NCI-H146 (cell line): ENCODE measurements around the gene PGS1.

Source experiments
- DNase-seq: peaks from one replicate; lab custom pipeline; 2025; lab: John Stamatoyannopoulos, UW

PGS1 gene

DNA sequence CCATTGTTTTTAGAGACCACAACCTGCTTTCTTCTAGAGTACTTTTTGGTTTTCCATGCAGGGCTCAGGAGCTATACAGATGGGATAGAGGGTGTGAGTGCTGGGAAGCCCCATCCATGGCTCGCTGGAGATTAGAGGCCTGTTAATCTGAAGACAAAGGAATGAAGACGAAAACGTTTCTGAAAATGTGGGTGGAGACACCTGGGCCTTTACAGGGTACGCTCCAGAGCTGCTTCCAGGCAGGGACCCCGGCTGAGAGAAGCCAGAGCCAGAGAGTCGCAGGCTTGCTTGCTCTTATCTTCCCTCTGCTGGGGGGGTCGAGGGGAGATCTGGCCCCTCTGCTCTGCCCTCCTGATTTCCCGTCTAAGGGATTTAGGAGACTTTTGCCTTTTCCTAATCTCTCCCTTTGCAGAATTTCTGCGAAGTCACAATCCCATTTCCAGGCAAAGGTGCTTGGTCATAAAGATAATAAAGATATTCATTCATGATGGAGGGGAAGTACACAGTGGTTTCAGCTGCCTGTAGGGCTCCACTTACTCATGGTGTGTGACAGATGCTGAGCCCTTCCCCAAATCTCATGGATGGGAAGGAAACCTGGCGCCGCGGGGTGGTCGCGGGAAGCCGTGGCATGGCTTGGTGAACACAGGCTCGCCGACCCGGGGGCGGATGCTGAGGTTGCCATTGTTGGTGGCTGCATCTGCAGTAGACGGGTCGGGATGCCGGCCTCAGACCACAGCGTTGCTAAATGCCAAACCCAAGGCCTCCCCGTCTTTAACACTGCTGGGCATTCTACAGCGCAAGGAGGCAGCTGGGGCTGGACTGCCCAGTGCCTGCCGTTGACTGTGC is 13.8 kb upstream of the PGS1 start:
- no peak for DNase-seq

DNA sequence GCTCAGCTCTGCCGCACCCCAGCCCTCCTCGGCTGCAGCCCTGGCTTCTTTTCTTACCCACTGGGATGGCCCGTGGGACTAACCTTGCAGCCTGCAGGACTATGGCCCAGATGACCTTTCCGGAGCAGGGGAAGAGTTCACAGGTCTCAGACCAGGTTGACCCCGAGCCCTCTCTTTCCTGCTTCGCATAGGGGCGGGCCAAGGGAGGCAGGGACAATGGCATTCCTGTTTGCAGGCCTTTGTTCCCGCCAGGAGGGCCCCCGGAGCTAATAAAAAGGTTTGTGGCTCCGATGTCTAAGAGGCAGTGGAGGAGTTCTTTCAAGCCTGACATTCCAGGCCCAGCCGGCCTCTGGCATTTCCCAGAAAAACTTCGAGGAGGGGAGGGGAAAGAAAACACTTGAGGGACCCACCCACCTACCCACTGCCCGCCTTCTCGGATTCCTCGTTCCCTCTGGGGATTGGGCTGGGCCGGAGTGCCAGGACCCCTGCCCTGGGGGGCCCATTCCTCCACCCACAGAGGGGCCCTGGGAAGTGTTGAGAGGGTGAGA is 12.8 kb upstream of the PGS1 start:
- DNase-seq, result no peak

DNA sequence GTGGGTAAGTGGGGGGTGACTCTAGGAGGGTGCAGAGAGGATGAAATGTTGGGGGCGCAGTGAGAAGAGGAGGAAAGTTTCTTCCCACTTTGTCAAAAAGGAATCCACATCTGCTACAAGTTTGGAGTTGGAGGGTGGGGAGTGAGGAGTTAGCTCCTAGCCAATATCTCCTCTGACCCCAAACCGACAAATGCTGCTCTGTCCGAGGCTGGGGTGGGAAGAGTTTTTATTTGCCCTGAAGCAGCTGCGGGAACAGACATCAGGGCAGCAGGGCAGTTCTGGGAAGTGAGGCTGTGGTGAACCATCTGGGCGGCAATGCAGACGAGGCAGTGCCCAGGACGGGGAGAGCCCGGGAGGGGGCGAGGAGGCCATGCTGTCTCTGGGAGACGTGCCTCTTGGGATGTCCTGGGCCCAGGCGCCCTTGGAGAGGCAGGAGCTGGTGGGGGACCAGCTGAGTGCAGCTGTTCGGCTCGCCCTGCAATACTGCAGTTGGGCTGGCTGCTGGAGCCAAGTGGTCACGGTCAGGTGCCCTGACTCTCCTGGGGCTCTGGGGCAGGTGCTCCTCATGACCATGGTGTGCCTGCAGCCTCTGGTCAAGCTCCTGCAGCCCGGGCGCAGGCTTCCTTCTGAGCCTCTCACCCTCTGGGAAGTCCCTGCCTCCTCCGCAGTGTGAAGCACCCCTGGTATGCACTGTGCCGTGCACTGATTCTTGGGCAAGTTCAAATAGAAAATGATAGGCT is 12.2 kb upstream of the PGS1 start:
- DNase-seq, result no peak

DNA sequence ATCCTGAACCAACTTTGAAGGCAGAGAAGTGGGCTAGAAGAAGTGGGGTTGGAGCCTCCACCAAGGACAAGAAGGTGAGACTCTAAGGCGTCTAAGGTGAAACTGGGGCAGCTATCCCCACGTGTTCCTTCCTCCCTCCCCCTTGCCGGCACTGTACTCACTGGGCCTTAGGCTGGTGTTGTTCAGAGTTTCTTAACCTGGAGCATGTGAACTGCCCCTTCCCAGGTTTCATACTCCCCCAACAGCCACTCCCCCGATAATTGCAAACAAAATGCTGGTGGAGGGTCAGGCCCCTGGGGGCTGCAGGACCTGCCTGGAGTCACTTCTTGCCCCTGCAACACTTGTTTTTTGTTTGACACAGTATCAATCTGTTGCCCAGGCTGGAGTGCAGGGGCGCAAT is 11.3 kb upstream of the PGS1 start:
- no peak for DNase-seq

DNA sequence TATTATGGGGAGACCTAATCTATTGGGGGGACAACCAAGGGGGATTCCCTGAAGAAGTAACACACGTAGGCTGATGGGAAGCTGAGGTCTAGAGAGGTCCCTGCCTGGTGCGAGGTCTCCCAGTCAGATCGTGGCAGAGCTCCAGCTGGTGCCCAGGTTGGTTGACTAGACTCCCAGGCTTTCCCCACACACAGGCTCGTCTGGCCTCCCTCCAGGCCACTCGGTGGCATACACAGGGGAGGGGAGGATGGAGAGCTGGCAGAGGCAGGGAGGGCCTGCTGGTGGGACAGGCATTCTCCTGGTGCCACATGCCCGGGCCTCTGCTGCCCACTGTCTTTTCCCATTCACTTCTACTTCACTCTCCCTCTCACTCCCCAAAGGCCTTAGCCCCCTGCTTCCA is 10.1 kb upstream of the PGS1 start:
- DNase-seq, result no peak

DNA sequence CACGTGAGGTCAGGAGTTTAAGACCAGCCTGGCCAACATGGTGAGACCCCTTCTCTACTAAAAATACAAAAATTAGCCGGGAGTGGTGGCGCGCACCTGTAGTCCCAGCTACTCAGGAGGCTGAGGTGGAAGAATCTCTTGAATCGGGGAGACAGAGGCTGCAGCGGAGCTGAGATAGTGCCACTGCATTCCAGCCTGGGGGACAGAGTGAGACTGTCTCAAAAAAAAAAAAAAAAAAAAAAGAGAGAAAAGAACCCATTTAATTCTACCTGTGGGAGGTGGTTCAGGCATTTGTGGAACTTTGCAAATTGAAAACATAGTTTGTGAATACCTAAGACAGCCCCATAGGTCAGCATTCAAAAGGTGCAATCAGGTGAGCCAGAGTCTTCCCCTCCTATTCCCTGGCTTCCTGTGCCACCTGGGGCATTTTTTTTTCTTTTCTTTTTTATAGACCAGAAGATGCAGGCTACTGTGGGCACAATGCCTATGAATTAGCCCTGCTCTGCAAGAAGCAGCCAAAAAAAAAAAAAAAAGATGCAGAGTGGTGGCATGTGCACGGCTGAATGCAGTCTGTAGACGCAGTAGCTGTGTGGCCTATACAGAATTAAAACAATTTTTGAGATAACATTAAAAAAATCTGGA is 9.5 kb upstream of the PGS1 start:
- DNase-seq, result no peak

DNA sequence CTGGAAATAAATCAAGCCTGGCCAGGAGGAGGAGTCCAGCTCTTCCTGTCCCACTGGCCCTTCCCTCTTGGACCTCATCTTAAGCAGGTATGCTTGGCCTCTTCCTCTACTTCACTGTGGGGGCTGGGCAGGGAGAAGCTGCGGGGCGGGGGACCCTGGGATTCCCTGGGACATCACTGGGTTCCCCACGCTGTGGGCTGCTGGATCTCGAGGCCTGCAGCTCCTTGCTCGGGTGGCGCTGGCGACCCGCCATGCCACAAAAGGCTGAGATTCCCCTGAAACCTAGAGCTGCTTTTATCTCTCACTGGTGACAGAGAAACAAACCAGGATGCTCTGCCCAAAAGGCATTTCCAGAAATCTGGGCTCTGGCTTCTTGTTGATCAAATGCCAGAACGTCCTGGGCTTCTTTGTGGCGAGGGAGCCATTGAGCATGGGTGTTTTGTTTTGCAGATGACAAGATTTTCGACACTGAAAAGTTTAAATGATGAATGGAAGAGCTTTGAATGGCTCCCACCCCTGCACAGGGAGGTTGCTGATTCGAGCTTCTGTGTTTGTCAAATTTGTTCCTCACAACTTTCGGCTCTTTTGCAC is 8.6 kb upstream of the PGS1 start:
- no peak for DNase-seq

DNA sequence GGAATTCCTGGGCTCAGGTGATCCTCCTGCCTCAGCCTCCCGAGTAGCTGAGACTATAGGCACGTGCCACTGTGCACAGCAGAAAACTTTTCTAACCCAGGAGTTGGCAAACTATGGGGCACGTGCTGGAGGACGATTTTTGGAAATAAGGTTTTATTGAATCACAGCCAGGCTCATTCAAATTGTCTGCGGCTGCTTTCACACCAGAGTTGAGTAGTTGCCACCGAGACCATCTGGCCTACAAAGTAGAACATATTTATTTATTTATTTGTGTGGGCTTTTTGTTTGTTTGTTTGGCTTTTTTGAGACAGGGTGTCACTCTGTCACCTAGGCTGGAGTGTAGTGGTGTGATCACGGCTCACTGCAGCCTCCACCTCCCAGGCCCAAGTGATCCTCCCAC is 7.4 kb upstream of the PGS1 start:
- DNase-seq, result no peak

DNA sequence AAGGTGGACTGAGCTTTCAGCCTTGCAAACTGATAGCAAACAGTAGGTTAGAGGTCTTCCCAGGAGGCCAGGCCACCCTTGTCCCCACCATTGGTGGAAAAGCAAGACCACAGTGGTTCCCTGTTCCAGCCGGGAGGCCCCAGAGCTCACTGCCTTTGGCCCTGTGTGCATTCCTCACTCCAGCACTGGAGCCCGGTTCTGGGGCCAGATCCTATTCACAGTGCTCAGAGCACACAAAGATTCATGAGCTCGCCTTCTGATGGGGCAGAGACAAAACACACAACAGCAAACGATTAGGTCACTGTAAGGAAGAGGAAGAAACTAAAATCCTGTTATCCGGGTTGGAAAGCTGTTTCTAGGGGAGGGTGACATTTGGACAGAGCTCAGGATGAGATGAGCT is 5.6 kb upstream of the PGS1 start:
- DNase-seq, result no peak

DNA sequence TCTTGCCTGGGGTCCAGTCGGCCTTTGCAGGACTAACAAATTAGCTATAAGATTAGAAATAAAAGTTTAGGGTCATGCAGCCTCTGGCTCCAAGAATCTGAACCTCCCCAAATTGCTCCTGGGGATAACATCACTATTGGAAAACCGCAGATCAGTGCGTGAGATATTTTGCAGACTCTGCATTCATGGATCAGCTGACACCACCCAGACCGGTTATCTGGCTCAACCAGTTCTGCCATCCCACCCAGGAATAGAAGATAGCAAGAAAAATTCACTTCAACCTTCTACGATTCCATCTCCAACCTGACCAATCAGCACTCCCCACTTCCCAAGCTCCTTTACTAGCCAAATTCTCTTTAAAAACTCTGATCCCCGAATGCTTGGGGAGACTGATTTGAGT is 4.3 kb upstream of the PGS1 start:
- DNase-seq, result no peak

DNA sequence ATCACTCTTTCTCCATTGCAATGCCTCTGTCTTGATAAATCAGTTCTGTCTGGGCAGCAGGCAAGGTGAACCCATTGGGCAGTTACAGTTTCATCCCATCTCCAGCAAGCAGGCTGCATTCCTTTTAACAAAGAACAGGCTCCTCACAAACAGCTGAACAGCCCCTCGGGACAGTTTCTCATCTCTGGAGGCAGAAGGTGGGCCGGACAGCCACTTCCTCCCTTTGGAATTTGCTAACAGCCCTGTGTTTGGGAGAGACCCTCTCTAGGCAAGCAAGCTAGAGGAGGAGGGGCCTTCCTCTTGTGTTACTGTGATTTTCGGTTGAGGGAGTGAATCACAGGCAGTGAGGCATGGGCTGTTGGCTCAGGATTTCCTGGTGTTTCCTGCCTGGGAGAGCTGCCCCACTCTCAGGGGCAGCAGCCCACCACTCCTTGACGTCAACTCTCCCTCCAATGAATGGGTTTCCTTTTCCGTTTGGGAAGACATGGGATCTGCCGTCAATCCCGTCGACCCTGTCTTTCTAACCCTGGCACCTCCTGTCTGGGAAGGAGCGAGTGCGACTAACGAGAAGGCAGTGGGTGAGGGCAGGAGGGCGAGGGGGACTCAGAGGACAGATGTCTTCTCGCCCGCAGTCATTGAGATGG is 3.7 kb upstream of the PGS1 start:
- no peak for DNase-seq

DNA sequence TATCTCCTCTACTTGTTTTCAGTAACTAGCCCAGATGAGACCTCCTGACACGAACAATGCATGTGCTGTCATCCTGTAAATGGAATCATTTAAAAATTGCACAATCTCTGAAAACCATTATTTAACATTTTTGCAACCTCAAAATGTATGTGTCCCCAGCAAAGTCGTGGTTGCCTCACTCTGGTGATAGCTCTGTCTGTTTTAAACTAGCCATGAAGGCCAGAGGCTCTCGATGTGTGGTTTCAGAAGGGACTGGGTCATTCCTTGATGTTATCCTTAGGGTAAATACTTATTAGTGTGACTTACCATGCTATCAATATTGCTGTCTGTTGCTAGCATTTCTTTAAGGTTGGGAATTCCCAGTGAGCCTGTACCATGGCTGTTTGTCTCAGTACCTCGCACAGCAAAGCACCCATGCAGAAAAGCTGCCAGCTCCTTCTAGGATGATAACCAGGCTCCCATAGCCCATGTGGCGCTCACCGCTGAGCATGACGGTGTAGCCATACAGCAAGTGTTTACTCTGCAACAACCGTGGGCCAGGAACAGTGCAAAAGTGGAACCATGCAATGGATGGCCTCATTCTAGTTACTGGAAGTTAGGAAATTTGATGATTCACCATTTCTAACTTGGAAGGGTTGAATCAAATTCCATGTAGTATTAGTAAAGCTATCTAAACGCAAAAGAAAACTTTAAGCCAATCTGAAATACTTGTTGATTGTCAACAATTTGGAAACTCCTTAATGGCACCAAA is 2.9 kb upstream of the PGS1 start:
- no peak for DNase-seq

DNA sequence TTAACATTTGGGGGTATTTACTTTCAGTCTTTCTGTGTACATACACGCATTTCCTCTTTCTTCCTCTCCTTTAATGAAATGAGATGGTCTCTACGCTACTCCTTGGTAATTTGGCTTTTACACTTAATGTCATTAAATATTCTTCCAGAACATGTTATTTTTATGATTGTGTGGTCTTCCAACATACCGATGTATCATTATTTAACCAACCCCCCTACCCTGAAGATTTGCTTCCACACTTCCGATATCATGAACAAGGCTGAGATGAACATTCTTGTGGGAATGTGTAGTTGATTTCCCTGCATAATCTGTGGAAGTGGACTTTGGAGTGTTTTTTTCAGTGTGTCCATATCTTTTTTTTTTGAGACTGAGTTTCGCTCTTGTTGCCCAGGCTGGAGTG is 2.3 kb upstream of the PGS1 start:
- no peak for DNase-seq

DNA sequence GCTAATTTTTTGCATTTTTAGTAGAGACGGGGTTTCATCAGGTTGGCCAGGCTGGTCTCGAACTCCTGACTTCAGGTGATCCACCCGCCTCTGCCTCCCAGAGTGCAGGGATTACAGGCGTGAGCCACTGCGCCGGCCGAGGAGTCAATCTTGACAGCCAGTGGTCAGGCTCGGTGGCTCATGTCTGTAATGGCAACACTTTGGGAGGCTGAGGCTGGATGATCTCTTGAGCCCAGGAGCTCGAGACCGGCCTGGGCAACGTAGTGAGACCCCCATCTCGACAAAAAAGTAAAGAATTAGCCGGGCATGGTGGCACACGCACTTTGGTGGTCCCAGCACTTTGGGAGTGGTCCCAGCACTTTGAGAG is 608 bp upstream of the PGS1 start:
- DNase-seq, result no peak

DNA sequence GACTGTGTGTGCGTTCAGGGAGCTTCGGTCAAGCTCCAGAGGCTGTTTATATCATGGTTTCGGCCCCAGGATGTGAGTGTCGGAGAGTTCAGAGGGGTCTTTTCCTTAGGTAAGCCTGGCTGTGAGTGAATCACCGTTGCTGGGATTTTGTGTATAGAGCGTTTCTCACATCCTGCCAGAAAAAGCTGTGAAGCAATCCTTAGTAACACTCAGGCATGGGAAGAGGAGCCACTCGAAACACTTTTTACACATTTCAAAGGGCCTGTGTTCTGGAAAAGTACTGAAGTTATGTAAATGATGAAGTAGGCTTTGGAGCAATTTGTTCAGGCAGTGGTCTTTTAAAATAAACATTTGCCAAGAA is 662 bp downstream of the PGS1 start:
- DNase-seq, result no peak

DNA sequence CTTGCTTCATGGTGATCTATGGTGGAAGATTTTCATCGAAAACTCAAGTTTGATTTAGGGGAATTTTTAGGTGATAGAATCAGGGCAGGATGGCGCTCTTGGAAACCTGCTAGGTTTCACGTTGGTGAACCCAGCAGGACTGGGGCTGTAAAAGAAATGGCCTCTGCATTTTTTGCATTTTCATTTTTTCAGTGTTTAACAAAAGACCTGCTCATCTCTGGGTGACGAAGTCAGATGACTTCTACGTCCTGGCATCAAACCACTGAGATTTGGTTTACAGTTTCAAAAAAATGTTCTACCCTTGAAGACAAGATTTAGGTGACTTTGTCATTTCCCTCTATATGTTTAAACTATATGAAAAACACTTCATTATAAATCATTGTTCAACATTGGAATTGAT is 1.9 kb downstream of the PGS1 start:
- DNase-seq, result no peak

DNA sequence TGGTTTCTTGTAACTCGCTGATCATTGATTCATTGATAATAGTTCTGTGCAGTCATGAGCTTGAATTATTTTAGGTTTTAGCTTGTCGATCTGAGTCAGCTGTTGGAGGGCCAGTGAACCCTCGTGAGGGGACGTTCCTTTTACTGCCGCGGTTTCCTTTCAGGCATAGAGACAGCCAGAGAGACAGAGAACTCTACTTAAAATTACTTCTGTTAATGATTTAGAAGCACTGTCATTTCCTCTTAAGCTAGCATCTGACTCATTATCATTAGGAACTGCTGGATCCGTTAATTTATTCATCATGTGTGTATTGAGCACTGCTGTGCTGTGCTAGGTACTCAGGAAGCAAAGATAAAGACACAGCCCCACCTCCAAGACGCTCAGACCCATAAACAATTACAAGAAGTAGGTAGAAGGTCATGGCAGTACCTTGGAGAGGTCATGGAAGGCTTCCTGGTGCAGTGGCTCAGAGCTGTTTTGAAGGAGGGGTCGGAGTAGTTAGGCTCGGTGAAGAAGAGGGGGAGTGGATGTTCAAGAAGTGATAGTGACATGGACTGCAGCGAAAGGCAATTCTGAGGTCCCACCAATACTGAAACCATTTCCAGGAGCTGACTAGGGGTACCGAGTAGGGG is 3.3 kb downstream of the PGS1 start:
- DNase-seq, result no peak

DNA sequence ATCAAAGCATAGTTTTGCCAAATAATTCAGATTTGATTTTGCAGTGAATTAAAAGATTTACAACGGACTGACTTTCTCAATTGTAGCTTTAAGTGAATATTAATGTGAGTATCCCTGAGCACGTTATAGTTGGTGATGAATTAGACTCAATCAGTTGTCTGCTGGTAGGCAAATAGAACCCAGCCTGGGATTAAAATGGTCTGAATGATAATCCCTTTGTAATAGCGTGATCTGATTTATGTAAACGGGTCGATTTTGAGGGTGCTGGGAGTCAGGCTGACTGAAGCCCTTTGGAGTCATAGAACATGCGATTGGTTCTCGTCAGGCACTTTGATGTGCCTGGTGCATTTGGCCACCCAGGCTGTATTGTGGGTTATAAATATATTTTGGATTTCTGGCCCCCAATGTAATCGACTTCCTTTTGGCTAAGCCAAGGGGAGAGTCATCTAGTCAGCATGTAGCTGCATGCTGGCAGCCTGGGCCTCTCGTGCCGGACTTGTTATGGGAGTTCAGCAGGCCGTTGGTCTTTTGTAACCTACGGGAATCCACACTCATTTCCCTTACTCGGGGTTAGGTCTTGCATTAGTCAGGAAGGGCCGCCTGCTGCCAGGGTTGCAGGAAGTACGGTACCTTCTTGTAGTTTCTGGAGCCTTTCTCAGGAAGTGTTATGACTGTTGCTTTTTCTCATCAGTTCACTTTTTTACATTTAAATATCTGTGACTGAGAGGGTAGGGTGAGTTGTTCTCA is 5.4 kb downstream of the PGS1 start:
- DNase-seq, result no peak

DNA sequence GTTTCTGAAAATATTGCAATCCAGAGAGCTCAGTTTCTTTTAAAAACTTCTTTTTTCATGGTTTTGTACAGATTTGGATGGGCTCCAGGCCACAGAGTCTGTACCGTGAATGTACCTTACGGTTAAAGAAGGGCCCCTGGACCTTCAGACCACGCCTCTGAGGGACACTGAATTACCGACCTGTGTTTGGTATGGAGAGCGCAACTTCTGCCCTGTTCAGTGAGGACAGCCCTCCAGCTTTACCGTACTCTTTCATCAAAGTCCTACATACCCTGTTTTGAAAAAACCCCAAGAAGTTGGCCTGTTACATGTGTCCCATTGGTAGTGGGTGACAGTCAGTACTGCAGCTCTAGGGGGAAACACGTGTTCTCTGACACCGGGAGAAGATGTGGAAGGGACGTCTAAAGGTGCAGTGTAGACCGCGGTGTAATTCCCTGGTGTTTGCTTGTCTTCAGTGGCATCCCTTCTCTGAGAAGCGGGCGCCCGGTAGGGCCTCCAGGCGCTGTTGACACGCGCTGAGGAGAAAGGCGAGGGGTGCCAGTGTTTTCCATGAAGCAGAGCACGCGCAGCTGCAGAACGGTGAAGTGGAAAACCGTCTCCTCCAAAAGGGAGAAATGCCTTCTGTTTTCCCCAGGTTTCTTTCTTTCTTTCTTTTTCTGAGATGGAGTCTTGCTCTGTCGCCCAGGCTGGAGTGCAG is 6.2 kb downstream of the PGS1 start:
- DNase-seq, result no peak
